Neural progenitor cell (in vitro differentiated cells): ENCODE measurements around the gene PIP4K2B. TPM values are rescaled to one million over a fixed set of nuclear protein-coding genes. Genes with fewer than 3 reads are reported as not detected.
A peak's percentile ranks its signal among the peaks of the same experiment; 100 is the strongest.

ENCODE experiments used
- DNase-seq: peaks from one replicate; pipeline ENCODE4 v3.0.0-alpha.2; 2016; ENCODE audit warnings: low spot score
- H2AFZ ChIP-seq: fragments of 200-600 bp; sonication (generic); replicated peaks from 2 replicates; pipeline ENCODE4 v1.6.1; 2016; ENCODE audit warnings: antibody characterized with exemption
- H3F3A ChIP-seq: fragments of 200-600 bp; sonication (generic); 2 replicates; pipeline ENCODE4 v1.6.1; 2016; ENCODE audit warnings: antibody characterized with exemption, low read depth
- H3K27ac ChIP-seq: fragments of 200-600 bp; sonication (generic); 2 replicates; pipeline ENCODE4 v1.5.1; 2016; ENCODE audit warnings: mild to moderate bottlenecking
- H3K27me3 ChIP-seq: fragments of 200-600 bp; sonication (generic); 2 replicates; pipeline ENCODE4 v1.6.1; 2016; ENCODE audit warnings: mild to moderate bottlenecking, moderate library complexity
- H3K36me3 ChIP-seq: fragments of 200-600 bp; sonication (generic); 2 replicates; pipeline ENCODE4 v1.5.1; 2016
- H3K4me1 ChIP-seq: fragments of 200-600 bp; sonication (generic); 2 replicates; pipeline ENCODE4 v1.6.1; 2016; ENCODE audit warnings: mixed run types
- H3K4me2 ChIP-seq: fragments of 200-600 bp; sonication (generic); 2 replicates; pipeline ENCODE4 v1.6.1; 2016
- H3K4me3 ChIP-seq: fragments of 200-600 bp; sonication (generic); 2 replicates; pipeline ENCODE4 v1.5.1; 2016
- H3K79me2 ChIP-seq: fragments of 200-600 bp; sonication (generic); 2 replicates; pipeline ENCODE4 v1.6.1; 2016; ENCODE audit warnings: low read depth
- H3K9ac ChIP-seq: fragments of 200-600 bp; sonication (generic); 2 replicates; pipeline ENCODE4 v1.6.1; 2016
- H3K9me3 ChIP-seq: fragments of 200-600 bp; sonication (generic); 2 replicates; pipeline ENCODE4 v1.5.1; 2016; ENCODE audit warnings: low read depth
- H4K20me1 ChIP-seq: fragments of 200-600 bp; sonication (generic); 2 replicates; pipeline ENCODE4 v1.6.1; 2016; ENCODE audit warnings: low read depth
- H3K27ac Mint-ChIP-seq: 3 replicates; pipeline ENCODE4 v1.8.0; 2021; ENCODE audit warnings: mixed read lengths
- H3K27me3 Mint-ChIP-seq: 2 replicates; pipeline ENCODE4 v1.8.0; 2022; ENCODE audit warnings: low read depth, mild to moderate bottlenecking, inconsistent platforms, moderate library complexity, mixed read lengths; ENCODE audit not compliant: insufficient read depth
- H3K36me3 Mint-ChIP-seq: 3 replicates; pipeline ENCODE4 v1.8.0; 2021; ENCODE audit warnings: mixed read lengths
- H3K4me1 Mint-ChIP-seq: 3 replicates; pipeline ENCODE4 v1.8.0; 2021; ENCODE audit warnings: mixed read lengths
- H3K4me3 Mint-ChIP-seq: 3 replicates; pipeline ENCODE4 v1.8.0; 2021; ENCODE audit warnings: mild to moderate bottlenecking, moderate library complexity, mixed read lengths
- H3K9me3 Mint-ChIP-seq: 3 replicates; pipeline ENCODE4 v1.8.0; 2020; ENCODE audit warnings: mixed read lengths
- CTCF ChIP-seq: fragments of 200-600 bp; sonication (generic); IDR thresholded peaks from 2 replicates; pipeline ENCODE4 v1.5.1; 2017; ENCODE audit warnings: antibody characterized with exemption, mild to moderate bottlenecking
- EZH2 ChIP-seq: fragments of 200-600 bp; sonication (generic); IDR thresholded peaks from 2 replicates; pipeline ENCODE4 v1.6.1; 2017; ENCODE audit warnings: antibody characterized with exemption, mild to moderate bottlenecking, moderate library complexity
- EZH2phosphoT487 ChIP-seq: fragments of 200-600 bp; sonication (generic); IDR thresholded peaks from 2 replicates; pipeline ENCODE4 v1.6.1; 2017; ENCODE audit warnings: antibody characterized with exemption
- total RNA-seq: library from RNA; depleted of rRNA; stranded (reverse); fragments of >200 nt; gene quantifications from 2 replicates; pipeline ENCODE4 v1.2.3, GENCODE V29; 2015; ENCODE audit warnings: low replicate concordance

The PIP4K2B gene
- total RNA-seq, 1 donor from 2014 or later, result 45.6 TPM

- no peaks in the 10 kb centered on the region for H3K9me3 ChIP-seq
- no peak overlapping the region for H2AFZ ChIP-seq
- H3K27ac ChIP-seq, result no peak overlapping the region
- H3K4me1 ChIP-seq, result peaks cover 5% of the 10 kb centered on the region
- peaks cover 19% of the 10 kb centered on the region for H3K4me1 Mint-ChIP-seq
- no peaks in the 10 kb centered on the region for H3K79me2 ChIP-seq
- H3K4me3 ChIP-seq, result no peak overlapping the region
- H3K36me3 ChIP-seq, result no peaks in the 10 kb centered on the region
- no peak overlapping the region for H3K9ac ChIP-seq
- H4K20me1 ChIP-seq, result peaks cover 75% of the 10 kb centered on the region
- H3F3A ChIP-seq, result peaks cover 59% of the 10 kb centered on the region
- H3K9me3 Mint-ChIP-seq, result no peaks in the 10 kb centered on the region
- peaks cover 13% of the 10 kb centered on the region for H3K36me3 Mint-ChIP-seq
- no peak for DNase-seq
- no peak for TF ChIP-seq EZH2phosphoT487
- no peak for TF ChIP-seq CTCF
- no peak for TF ChIP-seq EZH2
- no peak overlapping the region for H3K4me2 ChIP-seq
- no peak overlapping the region for H3K27ac Mint-ChIP-seq
- H3K4me3 Mint-ChIP-seq, result no peak overlapping the region
- H3K27me3 ChIP-seq, result peaks cover 13% of the 10 kb centered on the region
- peaks cover 10% of the 10 kb centered on the region for H3K27me3 Mint-ChIP-seq
These were observed 65.9 kb downstream of the PIP4K2B start for GRCh38 chr17:38733282-38733981.

GRCh38 chr17:38732376-38733281 lies 66.7 kb downstream of the PIP4K2B start:
- no peak overlapping the region for H3K9ac ChIP-seq
- H3K4me1 ChIP-seq, result peaks cover 5% of the 10 kb centered on the region
- H3F3A ChIP-seq, result peaks cover 56% of the 10 kb centered on the region
- no peak for DNase-seq
- Mint-ChIP-seq H3K9me3 (no peaks in the 10 kb centered on the region), H3K4me3 (no peak overlapping the region), H3K4me1 (peaks cover 21% of the 10 kb centered on the region), H3K27me3 (peaks cover 10% of the 10 kb centered on the region), H3K36me3 (peaks cover 14% of the 10 kb centered on the region), H3K27ac (no peak overlapping the region)
- TF ChIP-seq CTCF (no peak), EZH2 (no peak), EZH2phosphoT487 (no peak)
- H4K20me1 ChIP-seq, result peaks cover 68% of the 10 kb centered on the region
- no peak overlapping the region for H3K4me2 ChIP-seq
- H3K4me3 ChIP-seq, result no peak overlapping the region
- H3K36me3 ChIP-seq, result no peaks in the 10 kb centered on the region
- H3K27me3 ChIP-seq, result peaks cover 13% of the 10 kb centered on the region
- no peaks in the 10 kb centered on the region for H3K79me2 ChIP-seq
- H2AFZ ChIP-seq, result no peak overlapping the region
- no peak overlapping the region for H3K27ac ChIP-seq
- H3K9me3 ChIP-seq, result no peaks in the 10 kb centered on the region

GRCh38 chr17:38731526-38732294 lies 67.6 kb downstream of the PIP4K2B start:
- H3K36me3 Mint-ChIP-seq, result peaks cover 14% of the 10 kb centered on the region
- peaks cover 60% of the 10 kb centered on the region for H4K20me1 ChIP-seq

More at GRCh38 chr17:38731526-38732294, 67.6 kb downstream of the PIP4K2B start:
- Histone ChIP-seq H3K36me3 (no peaks in the 10 kb centered on the region), H2AFZ (no peak overlapping the region), H3K4me3 (no peak overlapping the region), H3K27ac (no peak overlapping the region), H3F3A (peaks cover 50% of the 10 kb centered on the region), H3K9ac (no peak overlapping the region), H3K4me1 (peaks cover 5% of the 10 kb centered on the region), H3K79me2 (no peaks in the 10 kb centered on the region), H3K27me3 (peaks cover 13% of the 10 kb centered on the region), H3K4me2 (no peak overlapping the region), H3K9me3 (no peaks in the 10 kb centered on the region)
- no peak for DNase-seq
- no peaks in the 10 kb centered on the region for H3K9me3 Mint-ChIP-seq
- H3K4me3 Mint-ChIP-seq, result peak overlapping the region; percentile 87
- H3K27me3 Mint-ChIP-seq, result peaks cover 10% of the 10 kb centered on the region
- H3K27ac Mint-ChIP-seq, result no peak overlapping the region
- TF ChIP-seq EZH2phosphoT487 (no peak), EZH2 (no peak), CTCF (no peak)
- peaks cover 21% of the 10 kb centered on the region for H3K4me1 Mint-ChIP-seq
